Adrenal gland (tissue), 12 donors: Measurements from ENCODE around the gene HM13. TPM values are rescaled to one million over a fixed set of nuclear protein-coding genes. Genes with fewer than 3 reads are reported as not detected.

ENCODE experiments used
- DNase-seq, 7 donors: peaks; one replicate each; pipeline ENCODE4 v3.0.0-alpha.2; 2019 to 2020
- H3K27ac ChIP-seq, 5 donors: fragments of 200-600 bp; sonication (generic) in 4 of 5; 1 replicate in 3 of 5; 2 replicates in 2 of 5; pipeline versions ENCODE4 v1.5.1 to v1.8.0; 2016 to 2020; ENCODE audit warnings: mild to moderate bottlenecking in 1 of 5
- H3K27me3 ChIP-seq: fragments of 200-600 bp; 2 replicates; pipeline ENCODE4 v1.8.0; 2021
- H3K36me3 ChIP-seq, 2 donors: fragments of 200-600 bp; replicated peaks in 1 of 2; 1 replicate in 1 of 2; 2 replicates in 1 of 2; pipeline versions ENCODE4 v1.5.1 to v1.8.0; 2018 to 2022
- H3K4me1 ChIP-seq, 2 donors: fragments of 200-600 bp; replicated peaks in 1 of 2; 1 replicate in 1 of 2; 2 replicates in 1 of 2; pipeline versions ENCODE4 v1.5.1 to v1.8.0; 2018 to 2021
- H3K4me3 ChIP-seq, 4 donors: fragments of 200-600 bp; sonication (generic) in 3 of 4; one replicate each; pipeline ENCODE4 v1.5.1; 2016 to 2018
- H3K9me3 ChIP-seq, 3 donors: fragments of 200-600 bp; sonication (generic) in 1 of 3; replicated peaks in 1 of 3; 1 replicate in 2 of 3; 2 replicates in 1 of 3; pipeline versions ENCODE4 v1.5.1 to v1.8.0; 2016 to 2021
- POLR2A ChIP-seq, 2 donors: fragments of 450-650 bp; IDR thresholded peaks; one replicate each; pipeline ENCODE4 v1.6.1; 2017; ENCODE audit warnings: antibody characterized with exemption in 2 of 2, mild to moderate bottlenecking in 2 of 2, moderate library complexity in 1 of 2
- WGBS, 4 donors: extraction: QIAGEN DNeasy Blood & Tissue Kit in 2 of 4; methylation state at CpG; one replicate each; pipeline versions ENCODE4 v1.1.5 to v1.1.7; 2013 to 2017; 5-methylcytosine and 5-hydroxymethylcytosine counted together
- intact Hi-C, 2 donors: fragments of 100-400 bp; cut with DNase I; formaldehyde crosslinking; loops; one replicate each; pipeline versions ENCODE4 v1.14.1 to v1.15.0; 2022 to 2023
- polyA plus RNA-seq, 3 donors: library from polyadenylated mRNA; stranded (reverse); fragments of 200-250 nt in 2 of 3; fragments of 350-450 nt in 1 of 3; fragmentation: Illumina TruSeq in 1 of 3; extraction: RNeasy Lipid Tissue Mini Kit (QIAGEN cat#74804) in 1 of 3; gene quantifications; one replicate each; pipeline ENCODE4 v1.2.3, GENCODE V29; 2013 to 2014
- total RNA-seq, 9 donors: library from RNA; depleted of rRNA in 4 of 9; stranded (reverse); fragments of >200 nt in 4 of 9; fragments of 120-200 nt in 1 of 9; fragmentation: NEBNext Ultra II Directional in 1 of 9; extraction: Animal tissue kit (Norgen Biotek cat#: 25700) in 1 of 9; gene quantifications; one replicate each; pipeline versions ENCODE4 v1.1.0 to v1.2.4, GENCODE V29; 2013 to 2023
- TF ChIP-seq, protein P1 (sequence below), 6 experiments: fragments of 450-650 bp in 4 of 6; fragments of 200-600 bp in 2 of 6; sonication (generic) in 1 of 6; IDR thresholded peaks; 1 replicate in 5 of 6; 2 replicates in 1 of 6; pipeline versions ENCODE4 v1.5.1 to v1.8.0; 2016 to 2021; ENCODE audit warnings: antibody characterized with exemption in 6 of 6, mild to moderate bottlenecking in 2 of 6, moderate library complexity in 1 of 6
- donor health status: healthy with polysubstance abuse.
- donor health status: Bipolar disorder and iron deficiency.
- donor health status: DM: yes; HTN: yes; CAD: no.
- donor health status: DM: no; HTN: no; CAD: no.
- donor health status: DM: no; HTN: no; CAD: no.
- donor health status: DM: yes; HTN: yes; CAD: no.

HM13 gene
- total and polyA plus RNA-seq, 12 donors = 48.5 to 356 (median 157) TPM

DNA sequence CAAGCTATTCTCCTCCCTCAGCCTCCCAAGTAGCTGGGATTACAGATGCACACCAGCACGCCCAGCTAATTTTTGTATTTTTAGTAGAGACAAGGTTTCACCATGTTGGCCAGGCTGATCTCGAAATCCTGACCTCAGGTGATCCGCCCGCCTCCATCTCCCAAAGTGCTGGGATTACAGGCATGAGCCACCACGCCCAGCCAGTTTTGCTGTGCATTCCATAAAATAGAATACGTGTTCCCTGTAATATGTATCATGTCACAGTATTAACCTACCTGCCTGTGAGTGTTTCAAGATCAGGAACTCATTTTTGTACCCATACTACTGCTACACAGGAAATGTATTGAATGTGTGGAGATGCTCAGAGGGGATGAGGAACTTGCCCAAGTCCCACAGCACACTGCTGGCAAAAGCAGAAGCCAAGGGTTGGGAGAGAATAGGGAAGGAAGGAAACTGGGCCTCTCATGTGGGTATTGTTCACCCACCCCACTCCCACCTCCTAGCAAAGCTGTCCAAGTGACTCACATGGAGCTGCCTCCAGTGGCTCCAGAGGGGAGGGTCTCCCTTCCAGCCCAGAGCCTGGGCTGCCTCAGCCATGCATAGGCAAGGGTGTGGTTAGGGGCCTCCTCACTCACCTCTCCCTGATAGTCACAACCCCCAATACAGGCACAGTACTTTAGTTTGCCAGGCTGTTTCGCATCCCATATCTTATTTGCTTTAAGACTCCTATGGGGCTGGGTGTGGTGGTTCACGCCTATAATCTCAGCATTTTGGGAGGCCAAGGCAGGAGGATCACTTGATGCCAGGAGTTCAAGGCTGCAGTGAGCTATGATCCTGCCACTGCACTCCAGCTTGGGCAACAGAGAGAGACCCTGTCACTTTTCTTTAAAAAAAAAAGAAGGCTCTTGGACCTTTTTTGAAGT lies 9.4 kb downstream of the HM13 start:
- Histone ChIP-seq H3K4me3 (no peak overlapping the region), H3K36me3 (peaks cover 0 to 18% of the 10 kb centered on the region in 2 donors), H3K27me3 (no peaks in the 10 kb centered on the region), H3K4me1 (peaks cover 15 to 45% of the 10 kb centered on the region in 2 donors), H3K9me3 (no peaks in the 10 kb centered on the region), H3K27ac (peak overlapping the region in 2 of 5 donors; percentile 48 to 55)
- intact Hi-C loops = no loop called here
- 78 to 87% (median 83%) methylated on average over 8 of the region's 8 CpGs for WGBS, 4 donors
- peak in 2 of 7 donors; percentile 43 to 58 for DNase-seq
- TF ChIP-seq, protein P1, sequence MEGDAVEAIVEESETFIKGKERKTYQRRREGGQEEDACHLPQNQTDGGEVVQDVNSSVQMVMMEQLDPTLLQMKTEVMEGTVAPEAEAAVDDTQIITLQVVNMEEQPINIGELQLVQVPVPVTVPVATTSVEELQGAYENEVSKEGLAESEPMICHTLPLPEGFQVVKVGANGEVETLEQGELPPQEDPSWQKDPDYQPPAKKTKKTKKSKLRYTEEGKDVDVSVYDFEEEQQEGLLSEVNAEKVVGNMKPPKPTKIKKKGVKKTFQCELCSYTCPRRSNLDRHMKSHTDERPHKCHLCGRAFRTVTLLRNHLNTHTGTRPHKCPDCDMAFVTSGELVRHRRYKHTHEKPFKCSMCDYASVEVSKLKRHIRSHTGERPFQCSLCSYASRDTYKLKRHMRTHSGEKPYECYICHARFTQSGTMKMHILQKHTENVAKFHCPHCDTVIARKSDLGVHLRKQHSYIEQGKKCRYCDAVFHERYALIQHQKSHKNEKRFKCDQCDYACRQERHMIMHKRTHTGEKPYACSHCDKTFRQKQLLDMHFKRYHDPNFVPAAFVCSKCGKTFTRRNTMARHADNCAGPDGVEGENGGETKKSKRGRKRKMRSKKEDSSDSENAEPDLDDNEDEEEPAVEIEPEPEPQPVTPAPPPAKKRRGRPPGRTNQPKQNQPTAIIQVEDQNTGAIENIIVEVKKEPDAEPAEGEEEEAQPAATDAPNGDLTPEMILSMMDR (IDR thresholded peaks at IDR 0.05) = no peak
- TF ChIP-seq POLR2A (IDR thresholded peaks at IDR 0.05) = no peak

DNA sequence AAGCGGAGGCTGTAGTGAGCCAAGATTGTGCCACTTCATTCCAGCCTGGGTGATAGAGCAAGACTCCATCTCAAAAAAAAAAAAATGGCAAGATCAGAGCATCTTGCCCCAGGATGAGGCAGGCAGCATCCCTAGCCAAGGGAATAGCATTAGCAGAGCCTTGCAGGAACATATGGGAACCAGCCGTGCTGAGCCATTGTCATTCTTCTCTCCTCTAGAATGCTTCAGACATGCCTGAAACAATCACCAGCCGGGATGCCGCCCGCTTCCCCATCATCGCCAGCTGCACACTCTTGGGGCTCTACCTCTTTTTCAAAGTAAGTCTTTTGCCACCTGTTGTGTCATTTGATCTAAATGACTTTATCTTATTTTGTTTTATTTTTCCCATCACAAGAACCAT lies 13.0 kb downstream of the HM13 start:
- no peak for TF ChIP-seq POLR2A (IDR thresholded peaks at IDR 0.05)
- TF ChIP-seq, protein P1 (IDR thresholded peaks at IDR 0.05) = no peak
- Histone ChIP-seq H3K27me3 (no peaks in the 10 kb centered on the region), H3K9me3 (no peaks in the 10 kb centered on the region), H3K4me3 (no peak overlapping the region), H3K36me3 (peaks cover 0 to 52% of the 10 kb centered on the region in 2 donors), H3K4me1 (peaks cover 6 to 14% of the 10 kb centered on the region in 2 donors), H3K27ac (no peak overlapping the region)
- WGBS, 4 donors = 90 to 96% (median 92%) methylated on average over 6 of the region's 6 CpGs
- DNase-seq = no peak
- intact Hi-C loops = no loop called here

DNA sequence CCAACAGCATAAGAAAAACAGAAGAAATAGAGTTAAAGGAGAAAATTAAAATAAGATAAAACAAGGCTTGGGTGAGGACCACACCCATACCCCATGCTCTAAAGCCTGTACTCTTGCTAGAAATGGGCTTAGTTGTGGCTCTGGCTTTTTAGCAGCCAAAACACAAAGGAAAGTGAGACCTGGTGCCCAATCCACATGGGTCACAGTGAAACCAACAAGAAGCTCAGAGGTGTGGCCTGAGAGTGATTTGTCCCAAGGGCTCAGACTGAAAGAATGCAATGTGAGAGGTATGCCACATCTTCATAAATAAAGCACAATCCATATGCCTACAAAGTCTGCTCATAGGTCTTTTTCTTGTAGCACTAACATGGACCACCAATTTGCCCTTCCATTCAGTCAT lies 21.1 kb downstream of the HM13 start:
- Histone ChIP-seq H3K27me3 (no peaks in the 10 kb centered on the region), H3K27ac (no peak overlapping the region), H3K9me3 (no peaks in the 10 kb centered on the region), H3K4me3 (no peak overlapping the region), H3K36me3 (peaks cover 0 to 97% of the 10 kb centered on the region in 2 donors), H3K4me1 (peaks cover 0 to 4% of the 10 kb centered on the region in 2 donors)
- intact Hi-C loops = no loop called here
- DNase-seq = no peak
- TF ChIP-seq POLR2A (IDR thresholded peaks at IDR 0.05) = no peak
- TF ChIP-seq, protein P1 (IDR thresholded peaks at IDR 0.05) = no peak

DNA sequence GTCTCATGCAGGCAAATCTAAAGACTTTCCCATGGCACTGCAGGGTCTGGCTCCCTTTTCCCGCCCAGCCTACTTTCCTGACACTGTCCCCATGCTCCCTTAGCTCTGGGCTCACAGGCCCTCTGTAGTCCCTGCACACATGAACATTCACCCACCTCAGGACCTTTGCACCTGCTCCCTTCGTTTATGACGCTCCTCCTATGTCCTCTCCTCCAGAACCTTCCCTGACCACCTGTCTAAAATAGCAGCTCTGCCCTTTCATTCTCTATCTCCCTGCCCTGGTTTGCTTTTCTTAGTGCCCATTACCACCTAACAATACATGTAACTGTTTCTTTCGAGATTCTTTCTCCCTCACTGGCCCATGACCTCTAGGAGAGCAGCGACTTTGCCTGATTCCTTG lies 22.3 kb downstream of the HM13 start:
- intact Hi-C loops = no loop called here
- peaks cover 0 to 96% of the 10 kb centered on the region in 2 donors for H3K36me3 ChIP-seq
- TF ChIP-seq POLR2A (IDR thresholded peaks at IDR 0.05) = no peak
- TF ChIP-seq, protein P1 (IDR thresholded peaks at IDR 0.05) = no peak

More for the DNA sequence above, 22.3 kb downstream of the HM13 start:
- no peak for DNase-seq
- Histone ChIP-seq H3K27me3 (no peaks in the 10 kb centered on the region), H3K4me1 (peaks cover 0 to 3% of the 10 kb centered on the region in 2 donors), H3K27ac (no peak overlapping the region), H3K4me3 (no peak overlapping the region), H3K9me3 (no peaks in the 10 kb centered on the region)
- WGBS, 4 donors = 94 to 95% (median 95%) methylated on average over 5 of the region's 5 CpGs
